ENCODE results near the gene TBX1.

- TF ChIP-seq NFXL1 (IDR thresholded peaks at IDR 0.05; ENCODE audit: borderline replicate concordance) (no peak), YY1 (IDR thresholded peaks at IDR 0.05; ENCODE audit: low read depth, low read length) (no peak), NFIC (IDR thresholded peaks at IDR 0.05; ENCODE audit: low read depth, low read length) (no peak), REST (IDR thresholded peaks at IDR 0.05; ENCODE audit: low read depth, low read length) (no peak), RAD51 (IDR thresholded peaks at IDR 0.05) (no peak), EP300 (IDR thresholded peaks at IDR 0.05; ENCODE audit: borderline replicate concordance in 1 of 2, control insufficient read depth in 1 of 2, low read depth in 2 of 2, low read length in 2 of 2) (no peak), CTCF (IDR thresholded peaks at IDR 0.05 in 2 of 3, conservative IDR thresholded peaks at IDR 0.05 in 1 of 3; ENCODE audit: control insufficient read depth in 2 of 3, extremely low read depth in 1 of 3, insufficient read depth in 1 of 3, low read depth in 3 of 3, low read length in 3 of 3) (no peak), POLR2AphosphoS2 (IDR thresholded peaks at IDR 0.05; ENCODE audit: low read depth, low read length) (no peak), HDGF (IDR thresholded peaks at IDR 0.05) (no peak), POLR2A (IDR thresholded peaks at IDR 0.05; ENCODE audit: low read depth, low read length) (no peak), KDM1A (IDR thresholded peaks at IDR 0.05; ENCODE audit: borderline replicate concordance) (no peak), IRF3 (IDR thresholded peaks at IDR 0.05) (no peak), NR2C2 (IDR thresholded peaks at IDR 0.05; ENCODE audit: borderline replicate concordance, control insufficient read depth, insufficient read length, low read depth) (no peak)
Measured at GRCh38 chr22:19746726-19747125, 13.9 kb upstream of the TBX1 start.
